ENCODE results near the gene MARCHF7. TPM values are rescaled to one million over a fixed set of nuclear protein-coding genes. Genes with fewer than 3 reads are reported as not detected.
A peak's percentile ranks its signal among the peaks of the same experiment; 100 is the strongest.

Gene MARCHF7
- total RNA-seq, 1 experiment from 2014 or later: 90.7 TPM

GRCh38 chr2:159703491-159703890 lies 8.8 kb upstream of the MARCHF7 start:
- Histone ChIP-seq H3K9me3 (no peaks in the 10 kb centered on the region), H3K4me1 (0 out of 2 replicates have a peak, but pooled peaks cover 7% of the 10 kb centered on the region), H3K36me3 (ENCODE audit: control insufficient read depth, insufficient read depth, low read length) (no peaks in the 10 kb centered on the region), H3K4me3 (ENCODE audit: low read depth, low read length) (no peak overlapping the region), H3K27me3 (replicated peaks; ENCODE audit: control insufficient read depth, insufficient read depth, low read length) (no peaks in the 10 kb centered on the region)
- POLR2A ChIA-PET: no interaction called here
- H3K27ac Mint-ChIP-seq (ENCODE audit: unreplicated experiment): no peak overlapping the region
- no peak overlapping the region for H3K4me3 Mint-ChIP-seq (ENCODE audit: unreplicated experiment)
- TF ChIP-seq, protein P1, sequence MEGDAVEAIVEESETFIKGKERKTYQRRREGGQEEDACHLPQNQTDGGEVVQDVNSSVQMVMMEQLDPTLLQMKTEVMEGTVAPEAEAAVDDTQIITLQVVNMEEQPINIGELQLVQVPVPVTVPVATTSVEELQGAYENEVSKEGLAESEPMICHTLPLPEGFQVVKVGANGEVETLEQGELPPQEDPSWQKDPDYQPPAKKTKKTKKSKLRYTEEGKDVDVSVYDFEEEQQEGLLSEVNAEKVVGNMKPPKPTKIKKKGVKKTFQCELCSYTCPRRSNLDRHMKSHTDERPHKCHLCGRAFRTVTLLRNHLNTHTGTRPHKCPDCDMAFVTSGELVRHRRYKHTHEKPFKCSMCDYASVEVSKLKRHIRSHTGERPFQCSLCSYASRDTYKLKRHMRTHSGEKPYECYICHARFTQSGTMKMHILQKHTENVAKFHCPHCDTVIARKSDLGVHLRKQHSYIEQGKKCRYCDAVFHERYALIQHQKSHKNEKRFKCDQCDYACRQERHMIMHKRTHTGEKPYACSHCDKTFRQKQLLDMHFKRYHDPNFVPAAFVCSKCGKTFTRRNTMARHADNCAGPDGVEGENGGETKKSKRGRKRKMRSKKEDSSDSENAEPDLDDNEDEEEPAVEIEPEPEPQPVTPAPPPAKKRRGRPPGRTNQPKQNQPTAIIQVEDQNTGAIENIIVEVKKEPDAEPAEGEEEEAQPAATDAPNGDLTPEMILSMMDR (IDR thresholded peaks at IDR 0.05; ENCODE audit: insufficient read depth in 1 of 2, low read depth in 1 of 2, low read length in 1 of 2, severe bottlenecking in 1 of 2, unreplicated experiment in 1 of 2): no peak
- H3K4me1 Mint-ChIP-seq (ENCODE audit: low read depth, unreplicated experiment): peaks cover 7% of the 10 kb centered on the region
- no TSS peak for BruUV-seq (replicated peaks)
- CTCF ChIA-PET: no interaction called here
- no peaks in the 10 kb centered on the region for H3K9me3 Mint-ChIP-seq (ENCODE audit: unreplicated experiment)
- no peaks in the 10 kb centered on the region for H3K36me3 Mint-ChIP-seq (ENCODE audit: insufficient read depth, unreplicated experiment)
- no peaks in the 10 kb centered on the region for H3K27me3 Mint-ChIP-seq (ENCODE audit: insufficient read depth, unreplicated experiment)
- no peak for DNase-seq
- intact Hi-C loops (cut with micrococcal nuclease; ENCODE audit: unreplicated experiment): no loop called here

DNA sequence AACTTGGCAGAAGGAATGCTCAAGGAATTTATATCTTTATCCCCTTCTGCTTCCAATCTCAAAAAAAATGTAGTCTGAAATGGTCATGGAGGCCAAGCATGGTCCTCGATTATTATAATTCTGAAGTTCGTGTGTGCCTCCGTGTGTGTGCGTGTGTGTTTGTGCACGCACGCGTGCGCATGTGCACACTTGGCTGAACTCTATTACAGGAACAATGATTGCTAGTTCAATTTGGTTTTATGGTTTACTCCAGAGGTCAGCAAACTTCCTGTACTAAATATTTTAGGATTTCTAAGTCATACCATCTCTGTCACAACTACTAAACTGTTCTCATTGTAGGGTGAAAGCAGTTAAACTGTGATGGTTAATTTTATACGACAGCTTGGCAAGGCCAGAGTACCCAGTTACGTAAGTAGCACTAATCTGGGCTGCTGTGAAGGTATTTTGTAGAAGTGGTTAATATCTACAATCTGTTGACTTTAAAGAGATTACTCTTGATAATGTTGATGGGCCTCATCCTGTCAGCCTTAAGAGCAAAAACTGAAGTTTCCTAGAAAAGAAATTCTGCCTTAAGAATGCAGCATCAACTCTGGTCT lies 5.8 kb upstream of the MARCHF7 start:
- H3K27me3 ChIP-seq (replicated peaks; ENCODE audit: control insufficient read depth, insufficient read depth, low read length): no peaks in the 10 kb centered on the region

DNA sequence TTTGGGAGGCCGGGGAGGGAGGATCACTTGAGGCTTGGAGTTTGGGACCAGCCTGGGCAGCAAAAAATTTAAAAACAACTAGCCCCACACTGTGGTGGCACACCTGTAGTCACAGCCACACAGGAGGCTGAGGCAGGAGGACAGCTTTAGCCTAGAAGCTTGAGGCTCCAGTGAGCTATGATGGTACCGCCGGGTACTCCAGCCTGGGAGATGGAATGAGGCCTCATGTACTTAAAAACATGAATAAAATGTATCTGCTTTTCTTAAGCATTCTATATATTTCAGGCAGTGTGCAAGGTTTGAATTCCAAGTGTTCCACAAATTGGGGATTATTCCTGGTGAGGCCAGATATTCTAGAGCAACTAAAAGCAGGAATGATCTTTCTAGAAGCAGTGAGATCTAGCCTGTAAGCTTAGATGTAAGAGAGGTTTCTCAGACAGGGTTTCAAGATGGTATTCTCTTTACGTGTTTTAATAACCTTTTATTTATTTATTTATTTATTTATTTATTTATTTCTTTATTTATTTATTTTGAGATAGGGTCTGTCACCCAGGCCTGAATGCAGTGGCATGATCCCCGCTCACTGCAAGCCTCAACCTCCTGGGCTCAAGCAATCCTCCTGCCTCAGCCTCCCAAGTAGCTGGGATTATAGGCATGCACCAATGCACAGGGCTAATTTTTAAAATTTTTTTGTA lies 4.1 kb upstream of the MARCHF7 start:
- Mint-ChIP-seq H3K4me3 (ENCODE audit: unreplicated experiment) (no peak overlapping the region), H3K36me3 (ENCODE audit: insufficient read depth, unreplicated experiment) (peaks cover 13% of the 10 kb centered on the region), H3K27me3 (ENCODE audit: insufficient read depth, unreplicated experiment) (no peaks in the 10 kb centered on the region), H3K4me1 (ENCODE audit: low read depth, unreplicated experiment) (peaks cover 26% of the 10 kb centered on the region), H3K27ac (ENCODE audit: unreplicated experiment) (no peak overlapping the region), H3K9me3 (ENCODE audit: unreplicated experiment) (no peaks in the 10 kb centered on the region)
- H3K27me3 ChIP-seq (replicated peaks; ENCODE audit: control insufficient read depth, insufficient read depth, low read length): no peaks in the 10 kb centered on the region
- TF ChIP-seq, protein P1 (IDR thresholded peaks at IDR 0.05; ENCODE audit: insufficient read depth in 1 of 2, low read depth in 1 of 2, low read length in 1 of 2, severe bottlenecking in 1 of 2, unreplicated experiment in 1 of 2): no peak
- peaks cover 18% of the 10 kb centered on the region for H3K4me1 ChIP-seq
- H3K9me3 ChIP-seq: no peaks in the 10 kb centered on the region
- ChIA-PET CTCF (no interaction called here), POLR2A (no interaction called here)
- no peak overlapping the region for H3K4me3 ChIP-seq (ENCODE audit: low read depth, low read length)
- intact Hi-C loops (cut with micrococcal nuclease; ENCODE audit: unreplicated experiment): no loop called here
- DNase-seq: no peak
- H3K36me3 ChIP-seq (ENCODE audit: control insufficient read depth, insufficient read depth, low read length): no peaks in the 10 kb centered on the region
- BruUV-seq (replicated peaks): no TSS peak

More for the DNA sequence above, 5.8 kb upstream of the MARCHF7 start:
- POLR2A ChIA-PET: no interaction called here
- CTCF ChIA-PET: interaction anchor here (0.5 kb wide), 1 partner anchor 469 kb away, joined by 3 read pairs; no protein-coding TSS in a partner anchor
- Histone ChIP-seq H3K4me3 (ENCODE audit: low read depth, low read length) (peak overlapping the region; percentile 1; the same call in 1 of the 2 replicates), H3K36me3 (ENCODE audit: control insufficient read depth, insufficient read depth, low read length) (no peaks in the 10 kb centered on the region), H3K4me1 (peaks cover 16% of the 10 kb centered on the region), H3K9me3 (no peaks in the 10 kb centered on the region)
- Mint-ChIP-seq H3K36me3 (ENCODE audit: insufficient read depth, unreplicated experiment) (no peaks in the 10 kb centered on the region), H3K27ac (ENCODE audit: unreplicated experiment) (no peak overlapping the region), H3K4me3 (ENCODE audit: unreplicated experiment) (peak overlapping the region; percentile 69), H3K27me3 (ENCODE audit: insufficient read depth, unreplicated experiment) (no peaks in the 10 kb centered on the region), H3K9me3 (ENCODE audit: unreplicated experiment) (no peaks in the 10 kb centered on the region), H3K4me1 (ENCODE audit: low read depth, unreplicated experiment) (peaks cover 22% of the 10 kb centered on the region)
- intact Hi-C loops (cut with micrococcal nuclease; ENCODE audit: unreplicated experiment): no loop called here
- no TSS peak for BruUV-seq (replicated peaks)
- TF ChIP-seq, protein P1 (IDR thresholded peaks at IDR 0.05; ENCODE audit: insufficient read depth in 1 of 2, low read depth in 1 of 2, low read length in 1 of 2, severe bottlenecking in 1 of 2, unreplicated experiment in 1 of 2): no peak
- DNase-seq: no peak

All from Caco-2 (cell line).